ENCODE results near the gene HSPB9. TPM values are rescaled to one million over a fixed set of nuclear protein-coding genes. Genes with fewer than 3 reads are reported as not detected.

HSPB9 gene
- total and polyA plus RNA-seq, 9 of the 15 experiments (the other 6 are each of a cell fraction or from before 2014, with no cell fraction given) = 0.04 to 0.16 (median 0.08) TPM; not detected in 3

GRCh38 chr17:42107597-42108576 lies 14.7 kb upstream of the HSPB9 start (continued):
- TF ChIP-seq CREM (IDR thresholded peaks at IDR 0.05; ENCODE audit: low read depth) (peak; percentile 72), SNRNP70 (optimal IDR thresholded peaks at IDR 0.05; ENCODE audit: low read depth, low read length) (no peak), EHMT2 (IDR thresholded peaks at IDR 0.05) (no peak), RHOXF2B (CRISPR knock-in tag; conservative IDR thresholded peaks at IDR 0.05) (no peak), TOE1 (IDR thresholded peaks at IDR 0.05; ENCODE audit: borderline replicate concordance) (no peak), TOE1 (CRISPR knock-in tag; IDR thresholded peaks at IDR 0.05; ENCODE audit: borderline replicate concordance, low read depth) (no peak), MXI1 (IDR thresholded peaks at IDR 0.05; ENCODE audit: low read depth, low read length) (no peak), ZBTB9 (CRISPR knock-in tag; IDR thresholded peaks at IDR 0.05) (peak; percentile 61; the same call in 1 of the 2 replicates), PATZ1 (CRISPR knock-in tag; IDR thresholded peaks at IDR 0.05; ENCODE audit: borderline replicate concordance) (no peak), C11orf30 (IDR thresholded peaks at IDR 0.05; ENCODE audit: low read depth) (peak; percentile 62), MECOM (CRISPR knock-in tag; IDR thresholded peaks at IDR 0.05) (no peak), SOX6 (IDR thresholded peaks at IDR 0.05) (no peak), CEBPB (tag; IDR thresholded peaks at IDR 0.05) (no peak), SMARCC2 (IDR thresholded peaks at IDR 0.05; ENCODE audit: low read depth) (no peak), CXXC5 (CRISPR knock-in tag; IDR thresholded peaks at IDR 0.05) (peak; percentile 46), IRF9 (tag; IDR thresholded peaks at IDR 0.05) (0 out of 2 replicates have a peak, but pooled peaks have one; percentile 44), HNRNPUL1 (IDR thresholded peaks at IDR 0.05; ENCODE audit: low read length) (no peak), ZNF324 (CRISPR knock-in tag; IDR thresholded peaks at IDR 0.05) (no peak), RBFOX2 (IDR thresholded peaks at IDR 0.05; ENCODE audit: low read depth, low read length) (peak; percentile 57), XRCC3 (IDR thresholded peaks at IDR 0.05) (no peak), ZNF134 (CRISPR knock-in tag; conservative IDR thresholded peaks at IDR 0.05) (no peak)
- TF ChIP-seq, protein P1, sequence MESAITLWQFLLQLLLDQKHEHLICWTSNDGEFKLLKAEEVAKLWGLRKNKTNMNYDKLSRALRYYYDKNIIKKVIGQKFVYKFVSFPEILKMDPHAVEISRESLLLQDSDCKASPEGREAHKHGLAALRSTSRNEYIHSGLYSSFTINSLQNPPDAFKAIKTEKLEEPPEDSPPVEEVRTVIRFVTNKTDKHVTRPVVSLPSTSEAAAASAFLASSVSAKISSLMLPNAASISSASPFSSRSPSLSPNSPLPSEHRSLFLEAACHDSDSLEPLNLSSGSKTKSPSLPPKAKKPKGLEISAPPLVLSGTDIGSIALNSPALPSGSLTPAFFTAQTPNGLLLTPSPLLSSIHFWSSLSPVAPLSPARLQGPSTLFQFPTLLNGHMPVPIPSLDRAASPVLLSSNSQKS (CRISPR knock-in tag; IDR thresholded peaks at IDR 0.05) = no peak
- TF ChIP-seq, protein P2, sequence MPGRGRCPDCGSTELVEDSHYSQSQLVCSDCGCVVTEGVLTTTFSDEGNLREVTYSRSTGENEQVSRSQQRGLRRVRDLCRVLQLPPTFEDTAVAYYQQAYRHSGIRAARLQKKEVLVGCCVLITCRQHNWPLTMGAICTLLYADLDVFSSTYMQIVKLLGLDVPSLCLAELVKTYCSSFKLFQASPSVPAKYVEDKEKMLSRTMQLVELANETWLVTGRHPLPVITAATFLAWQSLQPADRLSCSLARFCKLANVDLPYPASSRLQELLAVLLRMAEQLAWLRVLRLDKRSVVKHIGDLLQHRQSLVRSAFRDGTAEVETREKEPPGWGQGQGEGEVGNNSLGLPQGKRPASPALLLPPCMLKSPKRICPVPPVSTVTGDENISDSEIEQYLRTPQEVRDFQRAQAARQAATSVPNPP (IDR thresholded peaks at IDR 0.05; ENCODE audit: borderline replicate concordance, insufficient read depth, insufficient read length) = no peak
